ENCODE results near the gene GRWD1.

The GRWD1 gene

GRCh38 chr19:48490981-48491792 is 45.4 kb downstream of the GRWD1 start:
- no peak for TF ChIP-seq CTCF (conservative IDR thresholded peaks at IDR 0.05; ENCODE audit: low read depth, low read length)
- no peak overlapping the region for H3K4me3 ChIP-seq (ENCODE audit: low read depth, low read length)
- DNase-seq (ENCODE audit: low read depth) = peak; percentile 41

GRCh38 chr19:48491793-48492123 is 46.0 kb downstream of the GRWD1 start:
- H3K4me3 ChIP-seq (ENCODE audit: low read depth, low read length) = no peak overlapping the region

GRCh38 chr19:48492925-48493717 is 47.3 kb downstream of the GRWD1 start:
- H3K4me3 ChIP-seq (ENCODE audit: low read depth, low read length) = peak overlapping the region; percentile 74
- no peak for TF ChIP-seq CTCF (conservative IDR thresholded peaks at IDR 0.05; ENCODE audit: low read depth, low read length)
- DNase-seq (ENCODE audit: low read depth) = peak; percentile 99

More at GRCh38 chr19:48491793-48492123, 46.0 kb downstream of the GRWD1 start:
- TF ChIP-seq CTCF (conservative IDR thresholded peaks at IDR 0.05; ENCODE audit: low read depth, low read length) = no peak
- DNase-seq (ENCODE audit: low read depth) = no peak

GRCh38 chr19:48493718-48494401 is 48.1 kb downstream of the GRWD1 start:
- H3K4me3 ChIP-seq (ENCODE audit: low read depth, low read length) = peak overlapping the region; percentile 74
- TF ChIP-seq CTCF (conservative IDR thresholded peaks at IDR 0.05; ENCODE audit: low read depth, low read length) = no peak
- no peak for DNase-seq (ENCODE audit: low read depth)

GRCh38 chr19:48495396-48495795 is 49.6 kb downstream of the GRWD1 start:
- DNase-seq (ENCODE audit: low read depth) = no peak
- no peak for TF ChIP-seq CTCF (conservative IDR thresholded peaks at IDR 0.05; ENCODE audit: low read depth, low read length)
- H3K4me3 ChIP-seq (ENCODE audit: low read depth, low read length) = no peak overlapping the region

GRCh38 chr19:48496959-48497727 is 51.4 kb downstream of the GRWD1 start:
- H3K4me3 ChIP-seq (ENCODE audit: low read depth, low read length) = no peak overlapping the region
- TF ChIP-seq CTCF (conservative IDR thresholded peaks at IDR 0.05; ENCODE audit: low read depth, low read length) = no peak
- DNase-seq (ENCODE audit: low read depth) = no peak

All from choroid plexus epithelial cell (primary cell).